GM10266 (cell line): Measurements from ENCODE around the gene UGT1A7.

ENCODE experiments used
- DNase-seq: peaks from one replicate; pipeline ENCODE4 v3.0.0; 2012; ENCODE audit errors: extremely low spot score
- TF ChIP-seq, protein P1 (sequence below): IDR thresholded peaks from 2 replicates; pipeline ENCODE4 v1.5.1; 2012; ENCODE audit warnings: mild to moderate bottlenecking, low read depth; ENCODE audit not compliant: control insufficient read depth, insufficient read depth; ENCODE audit errors: missing control alignments

Gene UGT1A7

GRCh38 chr2:233758141-233758540, 76.4 kb downstream of the UGT1A7 start:
- TF ChIP-seq, protein P1, sequence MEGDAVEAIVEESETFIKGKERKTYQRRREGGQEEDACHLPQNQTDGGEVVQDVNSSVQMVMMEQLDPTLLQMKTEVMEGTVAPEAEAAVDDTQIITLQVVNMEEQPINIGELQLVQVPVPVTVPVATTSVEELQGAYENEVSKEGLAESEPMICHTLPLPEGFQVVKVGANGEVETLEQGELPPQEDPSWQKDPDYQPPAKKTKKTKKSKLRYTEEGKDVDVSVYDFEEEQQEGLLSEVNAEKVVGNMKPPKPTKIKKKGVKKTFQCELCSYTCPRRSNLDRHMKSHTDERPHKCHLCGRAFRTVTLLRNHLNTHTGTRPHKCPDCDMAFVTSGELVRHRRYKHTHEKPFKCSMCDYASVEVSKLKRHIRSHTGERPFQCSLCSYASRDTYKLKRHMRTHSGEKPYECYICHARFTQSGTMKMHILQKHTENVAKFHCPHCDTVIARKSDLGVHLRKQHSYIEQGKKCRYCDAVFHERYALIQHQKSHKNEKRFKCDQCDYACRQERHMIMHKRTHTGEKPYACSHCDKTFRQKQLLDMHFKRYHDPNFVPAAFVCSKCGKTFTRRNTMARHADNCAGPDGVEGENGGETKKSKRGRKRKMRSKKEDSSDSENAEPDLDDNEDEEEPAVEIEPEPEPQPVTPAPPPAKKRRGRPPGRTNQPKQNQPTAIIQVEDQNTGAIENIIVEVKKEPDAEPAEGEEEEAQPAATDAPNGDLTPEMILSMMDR = no peak
- no peak for DNase-seq

GRCh38 chr2:233758849-233759248, 77.1 kb downstream of the UGT1A7 start:
- TF ChIP-seq, protein P1 = no peak
- DNase-seq = no peak

GRCh38 chr2:233760043-233760442, 78.3 kb downstream of the UGT1A7 start, which contains the start of gene UGT1A1:
TSS of gene UGT1A1 (plus strand) at chr2:233760270. CDS start at chr2:233760288, 18 bp downstream.
- DNase-seq = no peak
- TF ChIP-seq, protein P1 = no peak

GRCh38 chr2:233761040-233761769, 79.5 kb downstream of the UGT1A7 start:
- DNase-seq = no peak
- TF ChIP-seq, protein P1 = no peak

GRCh38 chr2:233764264-233764663, 82.6 kb downstream of the UGT1A7 start:
- TF ChIP-seq, protein P1 = no peak
- no peak for DNase-seq

GRCh38 chr2:233764761-233765160, 83.1 kb downstream of the UGT1A7 start:
- TF ChIP-seq, protein P1 = no peak
- DNase-seq = no peak

DNA sequence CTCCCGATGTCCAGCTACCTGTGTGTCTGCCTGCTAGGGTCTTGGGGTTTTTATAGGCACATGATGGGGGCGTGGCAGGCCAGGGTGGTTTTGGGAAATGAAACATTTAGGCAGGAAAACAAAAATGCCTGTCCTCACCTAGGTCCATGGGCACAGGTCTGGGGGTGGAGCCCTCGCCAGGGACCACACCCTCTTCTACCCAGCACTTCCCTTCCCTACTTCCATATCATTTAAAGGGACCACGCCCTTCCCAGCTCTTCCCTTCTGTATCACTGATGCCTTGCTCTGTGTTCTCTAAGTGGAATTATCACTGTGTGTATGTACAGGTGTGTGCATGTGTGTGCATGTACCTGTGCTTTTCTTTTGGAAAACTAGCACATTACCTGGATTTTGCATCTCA, 84.7 kb downstream of the UGT1A7 start:
- DNase-seq = no peak
- TF ChIP-seq, protein P1 = no peak
